Mucosa of rectum (tissue), 2 donors: ENCODE data around the gene ITSN1.

Source experiments
- H3K27ac ChIP-seq, 2 donors: one replicate each; pipeline ENCODE4 v1.7.0; 2013; ENCODE audit warnings: inconsistent platforms in 2 of 2, low read depth in 2 of 2, low read length in 2 of 2
- H3K27me3 ChIP-seq, 2 donors: one replicate each; pipeline ENCODE4 v1.7.0; 2013; ENCODE audit warnings: low read length in 2 of 2; ENCODE audit not compliant: control insufficient read depth in 2 of 2, insufficient read depth in 2 of 2
- H3K36me3 ChIP-seq, 2 donors: one replicate each; pipeline ENCODE4 v1.7.0; 2013; ENCODE audit warnings: low read length in 2 of 2; ENCODE audit not compliant: control insufficient read depth in 2 of 2, insufficient read depth in 2 of 2
- H3K4me1 ChIP-seq, 2 donors: one replicate each; pipeline ENCODE4 v1.7.0; 2013; ENCODE audit warnings: low read length in 2 of 2, mild to moderate bottlenecking in 1 of 2; ENCODE audit not compliant: control insufficient read depth in 2 of 2, insufficient read depth in 2 of 2
- H3K4me3 ChIP-seq, 2 donors: one replicate each; pipeline ENCODE4 v1.7.0; 2013; ENCODE audit warnings: low read length in 2 of 2
- H3K9ac ChIP-seq, 2 donors: one replicate each; pipeline ENCODE4 v1.7.0; 2013; ENCODE audit warnings: low read length in 2 of 2, low read depth in 1 of 2, mild to moderate bottlenecking in 1 of 2
- H3K9me3 ChIP-seq, 2 donors: one replicate each; pipeline ENCODE4 v1.7.0; 2013; ENCODE audit warnings: low read length in 2 of 2; ENCODE audit not compliant: control insufficient read depth in 2 of 2
- donor health status: healthy.
- donor health status: Normal muscosa, but diverticular disease.

Gene ITSN1

DNA sequence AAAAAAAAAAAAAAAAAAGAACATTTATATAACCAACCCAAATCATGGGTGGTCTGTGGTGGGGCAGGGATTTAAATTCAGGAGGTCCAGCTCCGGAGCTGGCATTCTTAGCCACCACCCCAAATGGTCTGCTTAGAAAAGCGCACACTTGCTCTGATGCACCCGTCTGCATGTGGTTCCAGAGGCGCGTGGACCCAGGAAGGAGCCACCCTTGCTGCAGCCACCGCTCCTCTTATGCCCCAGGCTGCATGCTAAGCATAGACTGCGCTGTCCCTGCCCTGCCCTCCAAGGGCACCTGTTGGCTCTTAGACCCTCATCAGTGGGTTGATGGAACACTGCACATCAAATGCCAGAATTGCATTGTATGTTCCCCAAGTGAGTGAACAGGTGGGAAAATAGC is 231.9 kb downstream of the ITSN1 start:
- Histone ChIP-seq H3K4me3 (no peak overlapping the region), H3K27me3 (no peaks in the 10 kb centered on the region), H3K36me3 (no peaks in the 10 kb centered on the region), H3K27ac (no peak overlapping the region), H3K9ac (no peak overlapping the region), H3K9me3 (no peaks in the 10 kb centered on the region), H3K4me1 (no peaks in the 10 kb centered on the region)

DNA sequence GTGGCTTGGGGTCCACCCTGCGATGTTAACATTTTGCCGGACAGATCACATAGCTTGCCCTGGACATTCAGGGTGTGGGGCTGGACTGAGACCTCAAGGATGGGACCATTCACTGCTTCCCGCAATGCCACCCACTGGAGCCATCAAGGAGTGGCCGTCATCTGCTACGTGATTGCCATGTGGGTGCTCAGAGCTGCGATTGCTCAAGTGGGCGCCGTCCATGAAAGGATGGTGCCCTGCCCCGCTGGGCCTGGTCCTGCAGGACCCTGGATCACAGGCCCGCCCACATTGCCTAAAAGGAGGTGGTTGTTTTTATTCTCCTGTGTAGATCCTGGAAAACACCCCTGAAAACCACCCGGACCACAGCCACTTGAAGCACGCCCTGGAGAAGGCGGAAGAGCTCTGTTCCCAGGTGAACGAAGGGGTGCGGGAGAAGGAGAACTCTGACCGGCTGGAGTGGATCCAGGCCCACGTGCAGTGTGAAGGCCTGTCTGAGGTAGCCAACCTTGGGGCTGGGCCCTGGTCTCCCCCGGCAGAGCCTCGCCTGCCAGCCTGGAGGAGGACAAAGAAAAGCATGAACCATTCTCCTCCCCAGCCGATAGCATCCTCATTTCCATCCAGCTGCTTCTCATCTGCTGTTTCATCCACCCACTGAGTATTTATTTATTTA is 232.9 kb downstream of the ITSN1 start:
- Histone ChIP-seq H3K36me3 (no peaks in the 10 kb centered on the region), H3K27ac (no peak overlapping the region), H3K4me3 (no peak overlapping the region), H3K27me3 (no peaks in the 10 kb centered on the region), H3K4me1 (no peaks in the 10 kb centered on the region), H3K9me3 (no peaks in the 10 kb centered on the region), H3K9ac (no peak overlapping the region)

DNA sequence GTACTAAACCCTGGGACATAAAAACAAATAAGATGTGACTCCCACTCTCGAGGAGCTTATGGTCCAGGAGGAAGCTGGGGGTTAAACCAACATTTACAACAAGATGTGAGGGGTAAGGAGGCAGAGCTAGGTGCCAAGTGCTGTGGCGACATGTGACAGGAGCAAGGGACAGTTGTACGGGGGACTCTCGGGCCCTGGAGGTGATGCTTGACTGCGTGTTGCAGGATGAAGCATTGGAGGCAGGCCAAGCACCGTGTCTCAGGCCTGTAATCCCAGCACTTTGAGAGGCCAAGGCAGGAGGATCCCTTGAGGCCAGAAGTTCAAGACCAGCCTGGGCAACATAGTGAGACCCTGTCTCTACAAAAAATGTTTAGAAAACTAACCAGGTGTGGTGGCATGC is 236.5 kb downstream of the ITSN1 start:
- Histone ChIP-seq H3K36me3 (no peaks in the 10 kb centered on the region), H3K9ac (no peak overlapping the region), H3K27me3 (no peaks in the 10 kb centered on the region), H3K4me1 (no peaks in the 10 kb centered on the region), H3K27ac (no peak overlapping the region), H3K4me3 (no peak overlapping the region), H3K9me3 (no peaks in the 10 kb centered on the region)

DNA sequence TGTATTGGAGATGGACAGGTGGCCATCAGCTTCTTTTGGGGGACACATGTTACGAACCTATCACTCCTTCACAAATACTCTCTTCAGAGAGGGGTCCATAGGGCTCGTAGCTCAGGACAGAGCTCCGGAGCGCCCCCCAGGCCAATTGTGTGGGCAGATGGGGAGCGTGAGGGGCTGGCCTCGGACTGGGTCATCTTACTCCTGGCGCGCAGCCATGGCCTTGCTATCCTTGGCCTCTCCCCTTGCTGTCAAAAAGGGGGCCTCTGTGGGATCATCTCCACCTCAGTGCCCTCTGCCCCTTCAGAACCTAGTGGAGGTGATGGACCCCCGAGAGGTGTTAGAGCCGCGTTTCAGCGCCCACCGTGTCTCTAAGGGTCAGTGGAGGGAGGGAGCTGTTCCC is 238.3 kb downstream of the ITSN1 start:
- H3K4me3 ChIP-seq: no peak overlapping the region
- H3K36me3 ChIP-seq: no peaks in the 10 kb centered on the region
- H3K27ac ChIP-seq: no peak overlapping the region
- H3K9me3 ChIP-seq: no peaks in the 10 kb centered on the region
- no peak overlapping the region for H3K9ac ChIP-seq
- no peaks in the 10 kb centered on the region for H3K4me1 ChIP-seq
- no peaks in the 10 kb centered on the region for H3K27me3 ChIP-seq

DNA sequence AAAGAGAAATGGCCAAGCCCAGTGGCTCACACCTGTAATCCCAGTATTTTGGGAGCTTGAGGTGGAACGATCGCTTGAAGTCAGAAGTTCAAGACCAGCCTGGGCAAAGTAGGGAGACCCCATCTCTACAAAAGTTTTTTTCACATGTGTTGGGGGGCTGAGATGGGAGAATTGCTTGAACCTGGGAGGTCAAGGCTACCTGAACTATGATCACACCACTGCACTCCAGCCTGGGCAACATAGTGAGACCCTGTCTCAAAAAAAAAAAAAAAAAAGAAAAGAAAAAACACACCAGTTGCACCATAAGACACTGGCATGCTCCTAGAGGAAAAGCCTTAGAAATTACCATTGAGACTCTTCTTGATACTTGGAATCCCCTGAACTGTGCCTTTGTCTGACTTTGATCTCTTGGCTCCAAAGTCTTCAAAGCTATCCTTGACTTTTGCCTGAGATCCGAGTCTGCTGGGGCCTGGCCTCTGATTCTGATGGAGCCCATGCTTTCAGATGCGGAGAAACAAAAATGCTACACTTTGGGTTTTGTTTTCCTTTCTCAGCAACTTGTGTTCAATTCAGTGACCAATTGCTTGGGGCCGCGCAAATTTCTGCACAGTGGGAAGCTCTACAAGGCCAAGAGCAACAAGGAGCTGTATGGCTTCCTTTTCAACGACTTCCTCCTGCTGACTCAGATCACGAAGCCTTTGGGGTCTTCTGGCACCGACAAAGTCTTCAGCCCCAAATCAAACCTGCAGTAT is 239.6 kb downstream of the ITSN1 start:
- Histone ChIP-seq H3K27me3 (no peaks in the 10 kb centered on the region), H3K9ac (no peak overlapping the region), H3K9me3 (no peaks in the 10 kb centered on the region), H3K36me3 (no peaks in the 10 kb centered on the region), H3K4me3 (no peak overlapping the region), H3K27ac (no peak overlapping the region), H3K4me1 (no peaks in the 10 kb centered on the region)

DNA sequence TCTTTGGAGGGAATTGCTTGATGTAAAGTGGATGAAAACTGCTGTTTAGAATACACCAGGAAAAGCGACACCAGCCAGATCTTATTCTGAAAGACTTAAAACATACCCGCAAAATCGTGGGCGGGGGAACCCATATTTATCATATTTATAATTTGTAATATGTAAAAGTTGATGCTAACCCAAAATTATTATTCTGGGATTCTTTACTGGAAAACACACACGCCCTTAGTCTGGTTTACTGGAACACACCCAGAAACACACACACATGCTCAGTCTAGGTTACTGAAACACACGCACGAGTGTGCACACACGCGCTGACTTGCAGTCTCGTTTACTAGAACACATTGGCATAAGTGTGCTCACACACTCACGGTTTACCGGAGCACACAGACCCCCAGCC is 240.8 kb downstream of the ITSN1 start:
- no peak overlapping the region for H3K4me3 ChIP-seq
- H3K9me3 ChIP-seq: no peaks in the 10 kb centered on the region

DNA sequence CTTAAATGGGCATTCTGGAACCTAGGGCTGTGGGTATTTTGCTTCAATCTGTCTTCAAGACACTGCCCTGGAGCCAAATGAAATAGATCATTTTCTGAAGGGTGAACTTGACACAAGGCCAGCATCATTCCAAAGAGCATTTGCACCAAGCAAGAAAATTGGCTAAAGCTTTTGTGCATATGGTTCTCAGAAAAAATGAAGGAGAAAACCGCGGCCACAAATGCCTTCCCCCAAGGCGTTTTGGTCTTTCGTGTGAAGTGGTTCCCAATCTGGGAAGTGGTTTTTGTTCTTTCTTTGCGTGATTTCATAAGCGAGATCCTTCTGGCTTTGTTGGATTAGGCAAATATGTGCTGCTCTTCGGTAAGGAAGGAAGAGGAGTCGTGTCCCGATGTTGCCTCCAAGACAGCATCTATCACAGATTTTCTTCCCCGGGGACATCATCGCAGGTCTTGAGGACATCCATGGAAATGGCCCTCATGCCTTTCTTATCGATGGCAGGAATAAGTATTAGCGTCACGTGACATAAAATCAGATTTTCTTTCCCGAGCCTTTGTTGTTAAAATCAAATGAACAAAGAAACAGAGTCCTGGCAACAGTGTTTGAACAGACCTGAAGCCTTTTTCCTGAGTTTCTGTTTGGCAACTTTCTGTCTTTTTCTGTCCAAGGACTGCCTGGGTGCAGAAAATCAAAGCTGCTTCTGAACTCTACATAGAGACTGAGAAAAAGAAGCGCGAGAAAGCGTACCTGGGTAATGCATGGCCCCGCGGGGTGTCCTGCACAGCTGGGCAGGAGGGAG is 242.3 kb downstream of the ITSN1 start:
- H3K4me1 ChIP-seq: no peaks in the 10 kb centered on the region
- H3K36me3 ChIP-seq: no peaks in the 10 kb centered on the region
- no peak overlapping the region for H3K27ac ChIP-seq
- no peaks in the 10 kb centered on the region for H3K27me3 ChIP-seq
- no peaks in the 10 kb centered on the region for H3K9me3 ChIP-seq
- no peak overlapping the region for H3K9ac ChIP-seq
- H3K4me3 ChIP-seq: no peak overlapping the region

More for the DNA sequence above, 240.8 kb downstream of the ITSN1 start:
- Histone ChIP-seq H3K27ac (no peak overlapping the region), H3K9ac (no peak overlapping the region), H3K4me1 (no peaks in the 10 kb centered on the region), H3K27me3 (no peaks in the 10 kb centered on the region), H3K36me3 (no peaks in the 10 kb centered on the region)

DNA sequence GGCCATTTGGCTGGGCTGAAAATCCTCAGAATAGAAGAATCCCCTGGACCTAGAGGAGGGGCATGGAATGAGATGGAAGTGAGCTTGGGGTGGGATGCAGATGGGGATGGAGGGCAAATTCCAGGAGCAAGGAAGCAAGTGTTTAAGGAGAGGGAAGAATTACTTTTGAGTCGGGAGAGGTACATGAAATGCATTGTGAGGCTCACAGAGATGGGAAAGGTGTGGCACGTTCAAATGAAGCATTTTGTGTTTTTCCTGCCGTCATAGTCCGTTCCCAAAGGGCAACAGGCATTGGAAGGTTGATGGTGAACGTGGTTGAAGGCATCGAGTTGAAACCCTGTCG is 242.8 kb downstream of the ITSN1 start:
- Histone ChIP-seq H3K36me3 (no peaks in the 10 kb centered on the region), H3K27ac (no peak overlapping the region), H3K9me3 (no peaks in the 10 kb centered on the region), H3K27me3 (no peaks in the 10 kb centered on the region), H3K4me3 (no peak overlapping the region), H3K4me1 (no peaks in the 10 kb centered on the region), H3K9ac (no peak overlapping the region)

DNA sequence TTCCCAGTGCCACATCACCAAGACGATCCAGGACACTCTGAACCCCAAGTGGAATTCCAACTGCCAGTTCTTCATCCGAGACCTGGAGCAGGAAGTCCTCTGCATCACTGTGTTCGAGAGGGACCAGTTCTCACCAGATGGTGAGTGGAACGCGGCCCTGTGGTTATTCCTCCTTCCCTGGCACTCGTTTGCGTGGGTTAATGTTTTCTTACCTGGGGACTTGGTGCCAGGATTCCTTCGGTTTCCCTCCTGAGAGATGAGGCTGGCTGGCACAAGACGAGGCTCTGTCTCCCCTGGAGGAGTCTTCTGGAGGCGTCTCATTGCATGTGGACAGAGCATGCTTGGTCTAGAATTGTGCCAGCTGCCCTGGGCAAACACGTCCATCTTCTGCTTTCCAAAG is 244.0 kb downstream of the ITSN1 start:
- Histone ChIP-seq H3K4me3 (no peak overlapping the region), H3K9ac (no peak overlapping the region), H3K36me3 (no peaks in the 10 kb centered on the region), H3K27me3 (no peaks in the 10 kb centered on the region), H3K9me3 (no peaks in the 10 kb centered on the region), H3K4me1 (no peaks in the 10 kb centered on the region), H3K27ac (no peak overlapping the region)

DNA sequence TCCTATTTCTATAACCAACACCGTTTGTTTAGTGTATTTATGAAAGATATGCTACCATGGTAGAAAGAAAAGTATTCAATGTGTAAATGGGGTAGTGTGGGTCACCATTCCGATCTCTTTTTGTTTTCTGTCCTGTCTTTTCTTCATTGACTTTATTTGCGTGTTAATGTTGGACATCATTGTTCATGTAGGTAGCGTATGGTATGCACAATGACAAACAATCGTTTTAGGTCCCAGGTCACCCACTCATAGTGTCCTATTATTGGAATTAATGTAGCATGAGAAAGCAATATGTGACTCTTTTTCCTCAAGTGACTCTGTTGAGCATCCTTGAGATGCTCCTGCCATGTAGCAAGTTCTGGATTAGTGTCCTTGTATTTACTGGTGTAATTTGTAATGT is 247.9 kb downstream of the ITSN1 start:
- no peaks in the 10 kb centered on the region for H3K36me3 ChIP-seq
- H3K27ac ChIP-seq: no peak overlapping the region
- peaks cover 0 to 3% of the 10 kb centered on the region in 2 donors for H3K27me3 ChIP-seq
- H3K9me3 ChIP-seq: no peaks in the 10 kb centered on the region
- no peak overlapping the region for H3K4me3 ChIP-seq
- H3K9ac ChIP-seq: no peak overlapping the region
- peaks cover 3 to 6% of the 10 kb centered on the region in 2 donors for H3K4me1 ChIP-seq
